SU-DHL-6 (cell line): Measurements from ENCODE around the gene COL5A1.

Experiments
- H2AFZ ChIP-seq: fragments of 200-600 bp; sonication (generic); 2 replicates; pipeline ENCODE4 v1.6.1; 2014; ENCODE audit warnings: low read depth, mild to moderate bottlenecking, moderate library complexity, mixed read lengths, antibody characterized with exemption, low read length; ENCODE audit not compliant: severe bottlenecking
- H3F3A ChIP-seq: fragments of 200-600 bp; shearing (Covaris generic); 2 replicates; pipeline ENCODE4 v1.6.0; 2016; ENCODE audit warnings: antibody characterized with exemption, mild to moderate bottlenecking; ENCODE audit not compliant: insufficient read depth
- H3K27ac ChIP-seq: fragments of 200-600 bp; sonication (generic); 2 replicates; pipeline ENCODE4 v1.5.1; 2016; ENCODE audit warnings: low read depth, mild to moderate bottlenecking, low read length, moderate library complexity, mixed read lengths
- H3K27me3 ChIP-seq: fragments of 200-600 bp; sonication (generic), shearing (Covaris generic); 2 replicates; pipeline ENCODE4 v1.6.0; 2014; ENCODE audit warnings: mild to moderate bottlenecking, low read length
- H3K36me3 ChIP-seq: fragments of 200-600 bp; sonication (generic); 2 replicates; pipeline ENCODE4 v1.6.1; 2014; ENCODE audit warnings: mild to moderate bottlenecking, low read length, mixed read lengths
- H3K4me2 ChIP-seq: fragments of 300-600, 200-600 bp; shearing (Covaris generic), sonication (generic); 2 replicates; pipeline ENCODE4 v1.6.0; 2014; ENCODE audit warnings: low read length, low read depth, mild to moderate bottlenecking; ENCODE audit not compliant: poor library complexity, severe bottlenecking
- H3K4me3 ChIP-seq: fragments of 200-600 bp; sonication (generic); 2 replicates; pipeline ENCODE4 v1.5.1; 2014; ENCODE audit warnings: antibody characterized with exemption, low read length, mild to moderate bottlenecking, mixed read lengths; ENCODE audit not compliant: insufficient read depth, poor library complexity, severe bottlenecking
- H3K79me2 ChIP-seq: fragments of 200-600 bp; sonication (generic); 2 replicates; pipeline ENCODE4 v1.6.1; 2014; ENCODE audit warnings: mild to moderate bottlenecking, low read length, moderate library complexity; ENCODE audit not compliant: insufficient read depth
- H3K9ac ChIP-seq: fragments of 200-600 bp; sonication (generic); 2 replicates; pipeline ENCODE4 v1.7.0; 2014; ENCODE audit warnings: mild to moderate bottlenecking, low read length
- H3K9me2 ChIP-seq: fragments of 200-600 bp; sonication (generic); replicated peaks from 2 replicates; pipeline ENCODE4 v1.6.1; 2014; ENCODE audit warnings: low read length; ENCODE audit not compliant: insufficient read depth
- H3K9me3 ChIP-seq: fragments of 200-600 bp; sonication (generic); 2 replicates; pipeline ENCODE4 v1.6.1; 2014; ENCODE audit warnings: low read length, mixed read lengths; ENCODE audit not compliant: insufficient read depth
- H4K20me1 ChIP-seq: fragments of 200-600 bp; sonication (generic); 2 replicates; pipeline ENCODE4 v1.6.1; 2014; ENCODE audit warnings: low read depth, mild to moderate bottlenecking, antibody characterized with exemption, low read length, moderate library complexity, mixed read lengths
- EZH2phosphoT487 ChIP-seq: fragments of 200-600 bp; sonication (generic), shearing (Covaris generic); conservative IDR thresholded peaks from 2 replicates; pipeline ENCODE4 v1.6.1; 2018; ENCODE audit warnings: mild to moderate bottlenecking, antibody characterized with exemption, low read length, moderate library complexity, mixed read lengths
- TF ChIP-seq, protein P1 (sequence below): fragments of 200-600 bp; sonication (generic); IDR thresholded peaks from one replicate; pipeline ENCODE4 v1.5.1; 2017; ENCODE audit warnings: antibody characterized with exemption, mild to moderate bottlenecking, low read length, moderate library complexity; ENCODE audit not compliant: insufficient read depth, poor library complexity, severe bottlenecking

COL5A1 gene

DNA sequence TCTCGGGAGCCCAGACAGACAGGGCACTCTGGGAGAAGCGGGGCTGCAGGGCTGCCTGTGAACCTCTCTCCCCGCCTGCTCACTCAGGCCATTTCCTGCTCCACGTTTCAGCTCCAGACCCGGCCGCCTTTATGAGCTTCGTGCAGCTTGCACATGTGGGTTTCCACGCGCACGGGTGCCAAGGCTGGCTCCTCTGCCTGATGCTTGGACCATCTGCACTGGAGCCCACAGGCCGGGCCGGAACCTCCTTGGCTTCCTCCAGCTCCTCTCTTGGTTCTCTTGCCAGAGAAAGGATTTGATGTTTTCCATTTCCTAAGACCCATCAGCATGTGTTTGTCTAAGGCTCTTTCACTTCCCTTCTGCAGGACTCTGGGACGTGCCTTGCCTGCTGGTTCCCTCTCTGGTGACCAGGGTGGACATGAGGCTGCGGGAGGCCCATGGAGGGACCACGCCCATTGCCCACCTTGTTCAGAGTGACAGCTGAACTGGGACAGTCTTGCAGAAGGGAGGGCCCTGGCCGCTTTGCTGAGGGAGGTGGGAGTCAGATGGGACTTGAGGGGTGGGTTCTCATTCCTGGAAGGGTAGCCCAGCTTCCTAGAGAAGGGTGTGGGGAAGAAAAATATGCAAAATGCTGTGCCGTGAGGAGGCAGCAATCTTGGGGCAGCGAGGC lies 23.3 kb upstream of the COL5A1 start:
- Histone ChIP-seq H2AFZ (no peak overlapping the region), H3K4me2 (no peak overlapping the region), H3K79me2 (no peaks in the 10 kb centered on the region), H3F3A (no peaks in the 10 kb centered on the region), H3K4me3 (no peak overlapping the region), H3K9ac (no peak overlapping the region), H3K27me3 (no peaks in the 10 kb centered on the region), H3K36me3 (no peaks in the 10 kb centered on the region), H3K9me3 (no peaks in the 10 kb centered on the region), H3K9me2 (no peaks in the 10 kb centered on the region), H4K20me1 (no peaks in the 10 kb centered on the region), H3K27ac (no peak overlapping the region)
- TF ChIP-seq, protein P1, sequence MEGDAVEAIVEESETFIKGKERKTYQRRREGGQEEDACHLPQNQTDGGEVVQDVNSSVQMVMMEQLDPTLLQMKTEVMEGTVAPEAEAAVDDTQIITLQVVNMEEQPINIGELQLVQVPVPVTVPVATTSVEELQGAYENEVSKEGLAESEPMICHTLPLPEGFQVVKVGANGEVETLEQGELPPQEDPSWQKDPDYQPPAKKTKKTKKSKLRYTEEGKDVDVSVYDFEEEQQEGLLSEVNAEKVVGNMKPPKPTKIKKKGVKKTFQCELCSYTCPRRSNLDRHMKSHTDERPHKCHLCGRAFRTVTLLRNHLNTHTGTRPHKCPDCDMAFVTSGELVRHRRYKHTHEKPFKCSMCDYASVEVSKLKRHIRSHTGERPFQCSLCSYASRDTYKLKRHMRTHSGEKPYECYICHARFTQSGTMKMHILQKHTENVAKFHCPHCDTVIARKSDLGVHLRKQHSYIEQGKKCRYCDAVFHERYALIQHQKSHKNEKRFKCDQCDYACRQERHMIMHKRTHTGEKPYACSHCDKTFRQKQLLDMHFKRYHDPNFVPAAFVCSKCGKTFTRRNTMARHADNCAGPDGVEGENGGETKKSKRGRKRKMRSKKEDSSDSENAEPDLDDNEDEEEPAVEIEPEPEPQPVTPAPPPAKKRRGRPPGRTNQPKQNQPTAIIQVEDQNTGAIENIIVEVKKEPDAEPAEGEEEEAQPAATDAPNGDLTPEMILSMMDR, result no peak
- no peak for TF ChIP-seq EZH2phosphoT487

- Histone ChIP-seq H2AFZ (no peak overlapping the region), H3F3A (no peaks in the 10 kb centered on the region), H3K9ac (no peak overlapping the region), H3K4me3 (no peak overlapping the region), H3K36me3 (no peaks in the 10 kb centered on the region), H3K9me3 (no peaks in the 10 kb centered on the region), H3K4me2 (no peak overlapping the region), H4K20me1 (no peaks in the 10 kb centered on the region), H3K27me3 (no peaks in the 10 kb centered on the region), H3K9me2 (no peaks in the 10 kb centered on the region), H3K27ac (no peak overlapping the region), H3K79me2 (no peaks in the 10 kb centered on the region)
- TF ChIP-seq, protein P1, result no peak
- no peak for TF ChIP-seq EZH2phosphoT487
Measured at GRCh38 chr9:134618833-134619447, 22.7 kb upstream of the COL5A1 start.

- TF ChIP-seq EZH2phosphoT487, result no peak
- TF ChIP-seq, protein P1, result no peak
- Histone ChIP-seq H3K4me2 (no peak overlapping the region), H3F3A (no peaks in the 10 kb centered on the region), H2AFZ (no peak overlapping the region), H3K36me3 (no peaks in the 10 kb centered on the region), H3K9ac (no peak overlapping the region), H3K4me3 (no peak overlapping the region), H3K27me3 (no peaks in the 10 kb centered on the region), H4K20me1 (no peaks in the 10 kb centered on the region), H3K27ac (no peak overlapping the region), H3K9me3 (no peaks in the 10 kb centered on the region), H3K9me2 (no peaks in the 10 kb centered on the region), H3K79me2 (no peaks in the 10 kb centered on the region)
Measured at GRCh38 chr9:134619448-134619982, 22.1 kb upstream of the COL5A1 start.
